ENCODE data around the gene GPR162. TPM values are rescaled to one million over a fixed set of nuclear protein-coding genes. Genes with fewer than 3 reads are reported as not detected.

GPR162 gene
- total RNA-seq, 2 donors from 2014 or later = 0.44 to 7.0 TPM

DNA sequence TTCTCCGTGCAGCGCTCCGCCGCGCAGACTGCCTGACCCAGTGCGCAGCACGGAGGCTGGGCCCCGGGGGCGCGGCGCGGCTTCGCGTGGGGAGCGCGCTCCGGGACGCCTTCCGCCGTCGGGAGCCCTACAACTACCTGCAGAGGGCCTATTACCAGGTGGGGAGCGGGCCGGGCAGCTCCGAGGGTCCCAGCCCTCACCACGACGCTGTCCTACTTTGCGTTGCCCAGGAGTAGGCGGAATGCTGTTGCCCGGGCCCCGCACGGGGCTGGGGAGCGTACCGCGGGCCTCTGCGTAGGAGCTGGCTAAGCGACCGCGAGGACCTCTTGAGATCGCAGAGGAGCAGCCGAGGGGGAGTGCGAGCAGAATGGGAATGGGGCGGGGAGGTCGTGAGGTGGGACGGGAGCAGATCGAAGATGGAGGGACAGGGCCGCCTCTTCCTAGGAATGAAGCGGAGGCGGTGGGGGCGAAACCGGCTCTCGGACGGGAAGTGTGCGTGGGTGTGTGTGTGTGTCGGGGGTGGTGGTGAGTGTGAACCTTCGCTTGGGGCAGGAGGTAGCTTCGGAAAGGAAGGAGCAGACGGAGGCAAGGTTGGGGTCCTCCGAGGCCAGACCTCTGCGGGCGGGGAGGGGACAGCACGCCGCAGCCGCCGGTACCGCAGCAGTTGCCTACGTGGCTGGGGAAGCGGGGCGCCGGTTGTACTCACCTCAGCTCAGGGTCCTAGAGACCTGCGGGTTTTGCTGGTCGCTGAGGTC is 7.3 kb downstream of the GPR162 start:
- Histone ChIP-seq H3K4me3 (peak overlapping the region; percentile 75 to 83), H3K9me3 (no peaks in the 10 kb centered on the region), H3K27me3 (no peaks in the 10 kb centered on the region), H3K4me1 (peaks cover 0 to 39% of the 10 kb centered on the region in 2 donors), H3K36me3 (peaks cover 8% of the 10 kb centered on the region), H3K27ac (peak overlapping the region; percentile 84 to 91)
- DNase-seq (ENCODE audit: low spot score) = no peak
- TF ChIP-seq, protein P1, sequence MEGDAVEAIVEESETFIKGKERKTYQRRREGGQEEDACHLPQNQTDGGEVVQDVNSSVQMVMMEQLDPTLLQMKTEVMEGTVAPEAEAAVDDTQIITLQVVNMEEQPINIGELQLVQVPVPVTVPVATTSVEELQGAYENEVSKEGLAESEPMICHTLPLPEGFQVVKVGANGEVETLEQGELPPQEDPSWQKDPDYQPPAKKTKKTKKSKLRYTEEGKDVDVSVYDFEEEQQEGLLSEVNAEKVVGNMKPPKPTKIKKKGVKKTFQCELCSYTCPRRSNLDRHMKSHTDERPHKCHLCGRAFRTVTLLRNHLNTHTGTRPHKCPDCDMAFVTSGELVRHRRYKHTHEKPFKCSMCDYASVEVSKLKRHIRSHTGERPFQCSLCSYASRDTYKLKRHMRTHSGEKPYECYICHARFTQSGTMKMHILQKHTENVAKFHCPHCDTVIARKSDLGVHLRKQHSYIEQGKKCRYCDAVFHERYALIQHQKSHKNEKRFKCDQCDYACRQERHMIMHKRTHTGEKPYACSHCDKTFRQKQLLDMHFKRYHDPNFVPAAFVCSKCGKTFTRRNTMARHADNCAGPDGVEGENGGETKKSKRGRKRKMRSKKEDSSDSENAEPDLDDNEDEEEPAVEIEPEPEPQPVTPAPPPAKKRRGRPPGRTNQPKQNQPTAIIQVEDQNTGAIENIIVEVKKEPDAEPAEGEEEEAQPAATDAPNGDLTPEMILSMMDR (IDR thresholded peaks at IDR 0.05) = no peak

DNA sequence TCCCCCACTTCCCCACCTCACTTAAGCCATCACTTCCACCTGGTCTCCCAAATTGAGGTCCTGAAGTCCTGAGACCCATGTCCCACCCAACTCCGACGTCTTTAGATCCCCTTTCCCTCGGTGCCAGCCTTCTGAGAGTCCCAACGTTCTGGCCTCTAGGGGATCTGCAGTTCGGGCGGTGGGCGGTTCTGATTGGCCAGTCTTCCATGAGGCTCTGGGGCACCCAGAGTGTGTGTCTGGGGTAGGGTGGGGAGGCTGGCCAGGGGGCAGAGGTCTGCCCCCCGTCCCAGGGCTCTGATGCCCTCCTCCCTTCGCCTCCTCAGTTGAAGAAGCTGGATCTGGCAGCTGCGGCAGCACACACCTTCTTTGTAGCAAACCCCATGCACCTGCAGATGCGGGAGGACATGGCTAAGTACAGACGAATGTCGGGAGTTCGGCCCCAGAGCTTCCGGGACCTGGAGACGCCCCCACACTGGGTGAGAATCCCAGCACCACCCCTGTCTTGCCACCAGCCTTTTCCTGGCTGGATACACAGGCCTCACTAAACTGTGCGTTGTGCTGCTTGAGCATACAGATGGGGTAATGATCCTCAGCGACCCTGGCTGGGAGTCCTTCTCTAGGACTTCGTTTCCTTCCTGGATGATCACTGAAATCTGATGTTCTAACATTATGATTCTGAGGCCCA is 8.1 kb downstream of the GPR162 start:
- peak overlapping the region; percentile 84 to 91 for H3K27ac ChIP-seq
- no peaks in the 10 kb centered on the region for H3K27me3 ChIP-seq
- TF ChIP-seq, protein P1 (IDR thresholded peaks at IDR 0.05) = no peak
- H3K36me3 ChIP-seq = peaks cover 8% of the 10 kb centered on the region
- no peak for DNase-seq (ENCODE audit: low spot score)
- peak overlapping the region; percentile 75 to 83 for H3K4me3 ChIP-seq
- no peaks in the 10 kb centered on the region for H3K9me3 ChIP-seq
- H3K4me1 ChIP-seq = peaks cover 0 to 39% of the 10 kb centered on the region in 2 donors

DNA sequence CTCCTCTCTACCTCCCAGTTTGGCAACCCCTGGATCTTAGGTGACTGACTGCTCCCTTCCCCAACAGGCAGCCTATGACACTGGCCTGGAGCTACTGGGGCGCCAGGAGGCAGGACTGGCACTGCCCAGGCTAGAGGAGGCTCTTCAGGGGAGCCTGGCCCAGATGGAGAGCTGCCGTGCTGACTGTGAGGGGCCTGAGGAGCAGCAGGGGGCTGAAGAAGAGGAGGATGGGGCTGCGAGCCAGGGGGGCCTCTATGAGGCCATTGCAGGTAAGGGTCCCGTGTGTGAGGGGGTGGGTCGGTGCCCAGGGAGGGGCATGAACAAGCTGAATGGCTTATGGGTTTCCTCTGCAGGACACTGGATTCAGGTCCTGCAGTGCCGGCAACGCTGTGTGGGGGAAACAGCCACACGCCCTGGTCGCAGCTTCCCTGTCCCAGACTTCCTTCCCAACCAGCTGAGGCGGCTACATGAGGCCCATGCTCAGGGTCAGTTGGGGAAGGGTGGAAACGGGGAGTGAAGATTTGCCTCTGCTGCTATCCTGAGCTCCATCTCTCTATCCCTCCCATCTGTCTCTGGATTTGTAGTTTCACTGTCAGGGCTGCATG is 8.8 kb downstream of the GPR162 start:
- peak overlapping the region in 1 of 2 donors; percentile 84 for H3K27ac ChIP-seq
- no peak for DNase-seq (ENCODE audit: low spot score)
- TF ChIP-seq, protein P1 (IDR thresholded peaks at IDR 0.05) = no peak
- no peaks in the 10 kb centered on the region for H3K9me3 ChIP-seq
- H3K4me1 ChIP-seq = peaks cover 0 to 33% of the 10 kb centered on the region in 2 donors
- H3K27me3 ChIP-seq = no peaks in the 10 kb centered on the region
- H3K36me3 ChIP-seq = peaks cover 8% of the 10 kb centered on the region
- H3K4me3 ChIP-seq = no peak overlapping the region

DNA sequence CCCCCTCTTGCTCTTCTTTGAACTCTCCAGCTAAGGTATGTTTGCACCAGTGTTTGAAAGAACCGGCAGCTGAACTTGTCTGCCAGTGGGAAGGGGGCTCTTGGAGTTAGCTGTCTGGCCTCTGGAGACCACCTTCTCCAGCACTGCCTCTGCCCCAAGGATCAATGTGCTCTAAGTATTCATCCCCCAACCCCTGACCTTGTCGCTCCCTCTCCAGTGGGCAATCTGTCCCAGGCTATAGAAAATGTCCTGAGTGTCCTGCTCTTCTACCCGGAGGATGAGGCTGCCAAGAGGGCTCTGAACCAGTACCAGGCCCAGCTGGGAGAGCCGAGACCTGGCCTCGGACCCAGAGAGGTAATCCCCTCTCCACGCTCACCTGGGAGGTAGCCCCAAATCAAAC is 9.4 kb downstream of the GPR162 start:
- Histone ChIP-seq H3K36me3 (peaks cover 12% of the 10 kb centered on the region), H3K27me3 (no peaks in the 10 kb centered on the region), H3K27ac (no peak overlapping the region), H3K4me3 (no peak overlapping the region), H3K4me1 (peaks cover 0 to 33% of the 10 kb centered on the region in 2 donors), H3K9me3 (no peaks in the 10 kb centered on the region)
- TF ChIP-seq, protein P1 (IDR thresholded peaks at IDR 0.05) = no peak
- no peak for DNase-seq (ENCODE audit: low spot score)

DNA sequence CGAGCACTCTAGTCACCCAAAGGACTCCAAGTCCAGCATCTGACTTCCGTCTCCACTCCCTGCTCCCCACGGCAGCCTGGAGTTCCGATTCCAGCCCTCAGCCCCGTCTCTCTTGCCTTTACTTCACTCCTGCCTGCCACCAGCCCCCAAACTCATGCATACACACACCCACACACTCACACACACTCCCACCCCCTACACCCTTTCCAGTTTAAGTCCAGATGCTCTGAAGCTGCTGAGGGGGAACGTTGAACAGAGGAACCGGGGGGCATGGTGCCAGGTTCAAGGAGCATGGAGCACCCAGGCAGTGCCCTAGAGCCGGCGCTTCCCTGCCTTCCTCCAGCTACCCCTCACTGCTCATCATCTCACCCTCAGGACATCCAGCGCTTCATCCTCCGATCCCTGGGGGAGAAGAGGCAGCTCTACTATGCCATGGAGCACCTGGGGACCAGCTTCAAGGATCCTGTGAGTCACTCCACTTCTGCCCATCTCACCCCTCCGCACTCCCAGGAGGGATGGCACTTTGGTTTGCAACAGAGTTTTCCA is 9.9 kb downstream of the GPR162 start:
- Histone ChIP-seq H3K36me3 (peaks cover 16% of the 10 kb centered on the region), H3K27ac (no peak overlapping the region)
- no peak for DNase-seq (ENCODE audit: low spot score)

More for the DNA sequence above, 9.9 kb downstream of the GPR162 start:
- Histone ChIP-seq H3K27me3 (no peaks in the 10 kb centered on the region), H3K4me1 (peaks cover 0 to 33% of the 10 kb centered on the region in 2 donors), H3K4me3 (no peak overlapping the region), H3K9me3 (no peaks in the 10 kb centered on the region)
- TF ChIP-seq, protein P1 (IDR thresholded peaks at IDR 0.05) = no peak
